ENCODE measurements around the gene FAM3C. TPM values are rescaled to one million over a fixed set of nuclear protein-coding genes. Genes with fewer than 3 reads are reported as not detected.
A peak's percentile ranks its signal among the peaks of the same experiment; 100 is the strongest.

FAM3C gene
- total RNA-seq, 2 donors from 2014 or later = 33.6 to 69.3 TPM

DNA sequence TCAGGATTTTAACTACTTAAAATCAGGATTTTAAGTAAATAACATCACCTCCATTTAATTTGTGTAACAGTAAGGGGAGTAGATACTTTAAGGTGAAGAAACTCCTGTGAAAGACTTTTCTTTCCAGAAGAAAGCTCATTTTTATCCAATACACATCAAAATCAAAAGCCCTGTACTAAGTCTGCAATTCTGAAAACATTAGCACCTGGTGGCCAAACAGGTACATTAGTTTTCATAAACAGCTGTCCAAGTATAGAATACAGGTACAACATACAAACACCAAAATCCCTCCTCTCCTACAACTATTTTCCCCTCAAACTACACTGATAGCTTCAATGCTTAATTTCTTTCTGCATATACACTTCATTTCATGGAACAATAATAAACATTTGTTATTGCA lies 22.9 kb downstream of the FAM3C start:
- Histone ChIP-seq H3K27ac (no peak overlapping the region), H3K4me1 (peaks cover 14% of the 10 kb centered on the region), H3K27me3 (no peaks in the 10 kb centered on the region), H3K9me3 (no peaks in the 10 kb centered on the region), H3K36me3 (replicated peaks in 1 of 2; ENCODE audit: insufficient read depth in 1 of 2, low read depth in 2 of 2) (peaks cover 2 to 3% of the 10 kb centered on the region in 2 donors), H3K4me3 (no peak overlapping the region)
- DNase-seq = no peak
- TF ChIP-seq, protein P1, sequence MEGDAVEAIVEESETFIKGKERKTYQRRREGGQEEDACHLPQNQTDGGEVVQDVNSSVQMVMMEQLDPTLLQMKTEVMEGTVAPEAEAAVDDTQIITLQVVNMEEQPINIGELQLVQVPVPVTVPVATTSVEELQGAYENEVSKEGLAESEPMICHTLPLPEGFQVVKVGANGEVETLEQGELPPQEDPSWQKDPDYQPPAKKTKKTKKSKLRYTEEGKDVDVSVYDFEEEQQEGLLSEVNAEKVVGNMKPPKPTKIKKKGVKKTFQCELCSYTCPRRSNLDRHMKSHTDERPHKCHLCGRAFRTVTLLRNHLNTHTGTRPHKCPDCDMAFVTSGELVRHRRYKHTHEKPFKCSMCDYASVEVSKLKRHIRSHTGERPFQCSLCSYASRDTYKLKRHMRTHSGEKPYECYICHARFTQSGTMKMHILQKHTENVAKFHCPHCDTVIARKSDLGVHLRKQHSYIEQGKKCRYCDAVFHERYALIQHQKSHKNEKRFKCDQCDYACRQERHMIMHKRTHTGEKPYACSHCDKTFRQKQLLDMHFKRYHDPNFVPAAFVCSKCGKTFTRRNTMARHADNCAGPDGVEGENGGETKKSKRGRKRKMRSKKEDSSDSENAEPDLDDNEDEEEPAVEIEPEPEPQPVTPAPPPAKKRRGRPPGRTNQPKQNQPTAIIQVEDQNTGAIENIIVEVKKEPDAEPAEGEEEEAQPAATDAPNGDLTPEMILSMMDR (IDR thresholded peaks at IDR 0.05) = peak in 3 of 7 experiments; percentile 12 to 24 (median 19)
- TF ChIP-seq POLR2A (IDR thresholded peaks at IDR 0.05) = no peak
- no peak for ATAC-seq
- intact Hi-C loops (cut with DNase I) = loop anchor here (10.0 kb wide), 1 partner anchor 622 kb away; no protein-coding TSS in a partner anchor

DNA sequence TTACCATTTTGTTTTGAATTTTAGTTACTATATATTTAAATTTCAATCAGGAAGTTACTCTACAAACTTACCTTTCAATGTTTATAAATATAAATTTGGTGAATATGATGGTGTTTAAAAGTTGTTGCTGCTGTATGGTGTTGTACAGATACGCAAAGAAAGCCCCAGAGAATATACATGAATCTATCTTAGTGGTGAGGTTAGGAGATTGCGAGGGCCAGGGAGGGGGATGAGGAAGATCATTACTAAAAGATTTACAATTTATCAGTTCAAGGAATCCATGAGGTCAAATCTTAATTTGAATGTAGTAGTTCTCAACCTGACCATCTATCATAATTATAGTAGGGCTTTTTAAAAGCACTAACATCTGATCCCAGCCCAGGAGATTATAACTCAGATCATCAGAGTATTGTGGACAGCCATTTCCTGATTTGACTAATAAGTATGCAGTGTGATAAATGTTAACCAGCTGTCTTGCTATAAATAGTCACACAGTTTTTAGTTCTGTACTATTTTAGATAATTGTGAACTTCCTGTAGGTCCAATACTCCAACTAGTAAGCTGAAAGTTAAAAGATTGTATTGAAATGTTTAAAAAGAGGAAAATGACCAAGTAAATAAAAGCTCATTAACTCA lies 23.6 kb downstream of the FAM3C start:
- Histone ChIP-seq H3K27ac (no peak overlapping the region), H3K4me3 (no peak overlapping the region), H3K27me3 (no peaks in the 10 kb centered on the region), H3K36me3 (replicated peaks in 1 of 2; ENCODE audit: insufficient read depth in 1 of 2, low read depth in 2 of 2) (peaks cover 0 to 3% of the 10 kb centered on the region in 2 donors), H3K9me3 (no peaks in the 10 kb centered on the region), H3K4me1 (peaks cover 15% of the 10 kb centered on the region)
- DNase-seq (no peak), ATAC-seq (no peak)
- TF ChIP-seq, protein P1 (IDR thresholded peaks at IDR 0.05) = no peak
- 91 to 97% methylated on average over 2 of the region's 2 CpGs for WGBS, 2 donors
- intact Hi-C loops (cut with DNase I) = loop anchor here (10.0 kb wide), 1 partner anchor 622 kb away; no protein-coding TSS in a partner anchor

DNA sequence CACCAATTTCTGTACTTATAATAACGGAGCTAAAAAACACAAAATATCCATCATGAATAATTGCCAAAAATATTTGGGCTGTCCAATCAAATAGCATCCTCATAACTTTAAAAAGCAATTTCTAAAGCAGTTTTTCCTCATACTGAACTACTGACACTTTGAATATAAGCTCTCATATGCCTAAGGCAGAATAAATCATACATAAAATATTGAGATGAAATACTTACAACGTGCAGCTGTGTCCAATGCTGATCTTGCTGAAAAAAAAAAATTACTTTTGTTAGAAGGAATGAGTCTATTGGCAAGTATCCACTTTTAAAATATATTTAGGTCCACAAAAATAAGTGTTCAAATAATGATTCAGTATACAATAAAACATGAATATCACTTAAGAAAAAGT lies 24.2 kb downstream of the FAM3C start:
- Histone ChIP-seq H3K36me3 (replicated peaks in 1 of 2; ENCODE audit: insufficient read depth in 1 of 2, low read depth in 2 of 2) (peaks cover 0 to 3% of the 10 kb centered on the region in 2 donors), H3K4me1 (peaks cover 21% of the 10 kb centered on the region), H3K27me3 (no peaks in the 10 kb centered on the region), H3K9me3 (no peaks in the 10 kb centered on the region), H3K27ac (no peak overlapping the region), H3K4me3 (no peak overlapping the region)
- TF ChIP-seq, protein P1 (IDR thresholded peaks at IDR 0.05) = no peak
- TF ChIP-seq POLR2A (IDR thresholded peaks at IDR 0.05) = no peak
- WGBS, 2 donors = 67 to 71% methylated on average over 2 of the region's 2 CpGs
- no peak for DNase-seq
- intact Hi-C loops (cut with DNase I) = loop anchor here (10.0 kb wide), 1 partner anchor 623 kb away; no protein-coding TSS in a partner anchor
- no peak for ATAC-seq

DNA sequence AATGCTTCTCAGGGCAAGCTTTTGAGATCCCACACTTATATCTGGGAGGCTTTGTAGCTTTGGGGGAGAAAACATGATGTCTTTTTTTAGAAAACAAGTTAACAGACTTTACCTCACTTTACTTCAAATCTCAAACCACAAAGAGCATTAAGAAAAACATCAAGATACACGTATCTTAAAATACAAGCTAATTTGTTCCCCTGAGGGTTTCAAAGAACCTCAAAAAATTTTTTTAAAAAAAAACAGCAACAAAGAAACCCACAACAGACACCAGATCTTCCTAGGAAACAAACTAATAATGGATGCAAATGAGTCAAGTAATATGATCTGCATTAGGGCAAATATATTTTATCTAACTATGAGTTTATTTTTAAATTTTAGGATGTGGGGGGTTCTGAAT lies 24.7 kb downstream of the FAM3C start:
- TF ChIP-seq, protein P1 (IDR thresholded peaks at IDR 0.05) = no peak
- TF ChIP-seq POLR2A (IDR thresholded peaks at IDR 0.05) = no peak
- WGBS, 2 donors = 58 to 64% methylated on average over 1 of the region's 1 CpG
- intact Hi-C loops (cut with DNase I) = loop anchor here (10.0 kb wide), 1 partner anchor 623 kb away; no protein-coding TSS in a partner anchor
- Histone ChIP-seq H3K27ac (no peak overlapping the region), H3K4me1 (peaks cover 21% of the 10 kb centered on the region), H3K27me3 (no peaks in the 10 kb centered on the region), H3K4me3 (no peak overlapping the region), H3K36me3 (replicated peaks in 1 of 2; ENCODE audit: insufficient read depth in 1 of 2, low read depth in 2 of 2) (peaks cover 0 to 3% of the 10 kb centered on the region in 2 donors), H3K9me3 (no peaks in the 10 kb centered on the region)
- no peak for ATAC-seq
- DNase-seq = no peak

DNA sequence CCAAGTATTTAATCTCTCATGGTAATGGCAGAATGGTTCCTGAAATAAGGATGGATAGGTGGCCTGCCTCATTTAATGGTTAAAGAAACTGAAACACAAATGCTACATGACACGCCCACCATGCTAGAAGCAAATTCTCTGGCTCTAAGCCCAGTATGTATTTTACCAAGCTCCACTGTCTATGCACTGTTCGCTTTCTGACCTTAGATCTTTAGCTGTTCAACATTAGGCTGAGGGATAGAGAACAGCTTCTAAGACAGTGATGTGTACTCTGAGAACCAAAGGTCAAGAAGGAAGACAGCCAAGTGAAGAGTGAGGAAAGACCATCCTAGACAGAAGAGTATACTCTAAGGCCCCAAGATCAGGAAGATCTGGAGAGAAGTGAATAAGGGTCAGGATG lies 26.6 kb downstream of the FAM3C start:
- no peak for TF ChIP-seq POLR2A (IDR thresholded peaks at IDR 0.05)
- no peaks in the 10 kb centered on the region for H3K9me3 ChIP-seq
- DNase-seq (no peak), ATAC-seq (peak; percentile 33)
- no peaks in the 10 kb centered on the region for H3K27me3 ChIP-seq
- H3K27ac ChIP-seq = peak overlapping the region in 2 of 4 donors; percentile 4 to 9
- 25 to 36% methylated on average over 2 of the region's 2 CpGs for WGBS, 2 donors
- H3K36me3 ChIP-seq (replicated peaks in 1 of 2; ENCODE audit: insufficient read depth in 1 of 2, low read depth in 2 of 2) = no peaks in the 10 kb centered on the region
- peaks cover 21% of the 10 kb centered on the region for H3K4me1 ChIP-seq
- no peak overlapping the region for H3K4me3 ChIP-seq
- intact Hi-C loops (cut with DNase I) = loop anchor here (5.0 kb wide), 1 partner anchor 178 kb away; no protein-coding TSS in a partner anchor
